K562 (cell line): Measurements from ENCODE around the gene GALNT15. TPM values are rescaled to one million over a fixed set of nuclear protein-coding genes. Genes with fewer than 3 reads are reported as not detected.

Experiments
- ATAC-seq: fragments of 200-7000 bp; cut with Tn5 transposase; 3 replicates; pipeline ENCODE4 v1.9.1; 2020; ENCODE audit warnings: moderate library complexity
- BruUV-seq: library from RNA; stranded (reverse); fragments of 400-500 nt; replicated peaks from 2 replicates; lab custom pipeline; 2021; lab: Mats Ljungman, UMichigan
- CTCF ChIA-PET: fragments of 300-600 bp; formaldehyde crosslinking; extraction: SDS; loops from one replicate; lab custom pipeline; 2021; ENCODE audit warnings: low intra/inter-chr PET ratio; lab: Yijun Ruan, JAX
- POLR2A ChIA-PET: fragments of 300-600, 350-650 bp; sonication (Branson Sonifier 250); formaldehyde crosslinking; extraction: SDS; loops from one replicate; lab custom pipeline; 2021; ENCODE audit warnings: antibody characterized with exemption, inconsistent platforms; lab: Yijun Ruan, JAX
- DNase-seq, 4 experiments: peaks; one replicate each; pipeline versions ENCODE4 v3.0.0 to v3.0.0-alpha.2; 2011 to 2018; ENCODE audit warnings: low spot score in 3 of 4, mixed read lengths in 3 of 4; ENCODE audit errors: extremely low read depth in 1 of 4
- FAIRE-seq: peaks from 2 replicates; lab custom pipeline; 2011; peaks lifted over from hg19 to GRCh38; lab: Jason Lieb, UNC
- H2AFZ ChIP-seq: 2 replicates; pipeline ENCODE4 v1.6.0; 2011; ENCODE audit warnings: low read depth, low read length, control low read depth, inconsistent platforms
- H3K27ac ChIP-seq: fragments of 200-600 bp; 3 replicates; pipeline ENCODE4 v1.8.0; 2011; ENCODE audit warnings: low read depth, mild to moderate bottlenecking, control low read depth, inconsistent platforms, low read length, moderate library complexity, mixed read lengths; ENCODE audit errors: extremely low read depth
- H3K27me3 ChIP-seq, 2 experiments: fragments of 300-600 bp in 1 of 2; 2 replicates in 1 of 2; 3 replicates in 1 of 2; pipeline versions ENCODE4 v1.6.0 to v1.8.0; 2011; ENCODE audit warnings: inconsistent platforms in 2 of 2, low read length in 2 of 2, mild to moderate bottlenecking in 1 of 2, mixed read lengths in 1 of 2, moderate library complexity in 1 of 2; ENCODE audit not compliant: control insufficient read depth in 2 of 2, insufficient read depth in 2 of 2
- H3K36me3 ChIP-seq: fragments of 300-600 bp; 3 replicates; pipeline ENCODE4 v1.8.0; 2011; ENCODE audit warnings: mild to moderate bottlenecking, low read length, inconsistent platforms; ENCODE audit not compliant: control insufficient read depth, insufficient read depth
- H3K4me1 ChIP-seq, 2 experiments: fragments of 200-600 bp in 1 of 2; replicated peaks in 1 of 2; 2 replicates in 1 of 2; 3 replicates in 1 of 2; pipeline versions ENCODE4 v1.5.1 to v1.8.0; 2011; ENCODE audit warnings: inconsistent platforms in 2 of 2, low read length in 2 of 2, mild to moderate bottlenecking in 1 of 2, mixed read lengths in 1 of 2, moderate library complexity in 1 of 2; ENCODE audit not compliant: control insufficient read depth in 2 of 2, insufficient read depth in 2 of 2
- H3K4me2 ChIP-seq: 2 replicates; pipeline ENCODE4 v1.6.1; 2011; ENCODE audit warnings: low read length, control low read depth, inconsistent platforms, mixed read lengths; ENCODE audit not compliant: insufficient read depth
- H3K4me3 ChIP-seq: fragments of 200-600 bp; sonication (generic), shearing (Covaris generic); 2 replicates; pipeline ENCODE4 v1.5.1; 2016; ENCODE audit warnings: control low read depth, inconsistent platforms
- H3K79me2 ChIP-seq: fragments of 200-600 bp; 3 replicates; pipeline ENCODE4 v1.8.0; 2011; ENCODE audit warnings: low read length, inconsistent platforms; ENCODE audit not compliant: control insufficient read depth, insufficient read depth
- H3K9ac ChIP-seq, 2 experiments: 2 replicates each; pipeline versions ENCODE4 v1.6.0 to v1.6.1; 2011; ENCODE audit warnings: low read depth in 2 of 2, low read length in 2 of 2, control low read depth in 1 of 2, inconsistent platforms in 1 of 2, mild to moderate bottlenecking in 1 of 2, mixed read lengths in 1 of 2; ENCODE audit not compliant: insufficient read depth in 1 of 2
- H3K9me1 ChIP-seq: one replicate; pipeline ENCODE4 v1.6.0; 2011; ENCODE audit warnings: inconsistent platforms, mild to moderate bottlenecking, low read length, moderate library complexity; ENCODE audit not compliant: control insufficient read depth, insufficient read depth
- H3K9me3 ChIP-seq: replicated peaks from 2 replicates; pipeline ENCODE4 v1.5.1; 2011; ENCODE audit warnings: low read depth, low read length, inconsistent platforms; ENCODE audit not compliant: control insufficient read depth, insufficient read depth
- H4K20me1 ChIP-seq: replicated peaks from 2 replicates; pipeline ENCODE4 v1.6.1; 2011; ENCODE audit warnings: low read length, inconsistent platforms, mixed read lengths; ENCODE audit not compliant: control insufficient read depth, insufficient read depth
- CHAMP1 ChIP-seq: fragments of 450-650 bp; IDR thresholded peaks from 2 replicates; pipeline ENCODE4 v1.6.1; 2016; ENCODE audit warnings: mild to moderate bottlenecking
- DPF2 ChIP-seq: fragments of 450-650 bp; IDR thresholded peaks from 2 replicates; pipeline ENCODE4 v1.6.1; 2016
- E2F4 ChIP-seq: sonication (generic); formaldehyde crosslinking; IDR thresholded peaks from 2 replicates; pipeline ENCODE4 v1.8.0; 2022; ENCODE audit warnings: mild to moderate bottlenecking, low read depth, missing genetic modification reagents
- GATAD2B ChIP-seq: fragments of 450-650 bp; IDR thresholded peaks from 2 replicates; pipeline ENCODE4 v1.6.1; 2017; ENCODE audit warnings: mild to moderate bottlenecking, borderline replicate concordance
- GTF2A2 ChIP-seq: IDR thresholded peaks from 2 replicates; pipeline ENCODE4 v1.6.1; 2016; ENCODE audit warnings: mild to moderate bottlenecking, missing genetic modification characterization, missing compliant biosample characterization
- JUND ChIP-seq, 2 experiments: IDR thresholded peaks; 2 replicates in 1 of 2; 3 replicates in 1 of 2; pipeline ENCODE4 v1.6.1; 2011; ENCODE audit warnings: borderline replicate concordance in 2 of 2, low read depth in 2 of 2, low read length in 2 of 2, improper control_type of control experiment in 1 of 2, missing biosample characterization in 1 of 2, missing genetic modification characterization in 1 of 2, missing genetic modification reagents in 1 of 2
- ZNF23 ChIP-seq: fragments of 250-450 bp; sonication (Bioruptor Pico); IDR thresholded peaks from 2 replicates; pipeline ENCODE4 v1.4.0; 2020; ENCODE audit warnings: mild to moderate bottlenecking
- ZNF232 ChIP-seq: sonication (generic); formaldehyde crosslinking; IDR thresholded peaks from 2 replicates; pipeline ENCODE4 v1.8.0; 2022; ENCODE audit warnings: mild to moderate bottlenecking, missing genetic modification reagents
- WGBS: fragments of 100-300 bp; shearing (Covaris generic); methylation state at CpG from one replicate; pipeline ENCODE4 v1.1.6; 2016; ENCODE audit warnings: low coverage, mixed read lengths; ENCODE audit not compliant: insufficient coverage; ENCODE audit errors: missing lambda C conversion rate; 5-methylcytosine and 5-hydroxymethylcytosine counted together
- in situ Hi-C: fragments of 300-500 bp; cut with MboI; formaldehyde crosslinking; loops from 4 replicates; pipeline ENCODE4 v1.15.0; 2018; ENCODE audit warnings: inconsistent platforms, mixed read lengths
- intact Hi-C: fragments of 100-400 bp; cut with micrococcal nuclease; formaldehyde crosslinking; loops from 2 replicates; pipeline ENCODE4 v1.14.2; 2022
- polyA plus RNA-seq, 8 experiments: library from polyadenylated mRNA; depleted of rRNA in 4 of 8; stranded (reverse) in 5 of 8; unstranded in 3 of 8; fragments of >200 nt; fragmentation: Nextera tagmentation in 2 of 8; fragmentation: Illumina TruSeq in 1 of 8; extraction: Ambion mirVana in 2 of 8; extraction: Trizol in 1 of 8; gene quantifications; 2 replicates each; pipeline versions ENCODE4 v1.2.1 to v1.2.3, GENCODE V29; 2011 to 2014; ENCODE audit warnings: inconsistent platforms in 1 of 8, missing spikeins in 1 of 8
- total RNA-seq, 7 experiments: library from RNA; depleted of rRNA in 6 of 7; stranded (reverse); fragments of >200 nt in 6 of 7; fragmentation: Illumina TruSeq in 2 of 7; extraction: Trizol in 2 of 7; gene quantifications; 2 replicates each; pipeline versions ENCODE4 v1.2.1 to v1.2.3, GENCODE V29; 2011 to 2021; ENCODE audit warnings: low replicate concordance in 1 of 7

Gene GALNT15
- total and polyA plus RNA-seq, 9 of the 15 experiments (the other 6 are each of a cell fraction or from before 2014, with no cell fraction given) = not detected

GRCh38 chr3:16182612-16183011 is 8.1 kb downstream of the GALNT15 start:
- Histone ChIP-seq H3K9me3 (peaks cover 4% of the 10 kb centered on the region; the same call in 1 of the 2 replicates), H3K9me1 (no peaks in the 10 kb centered on the region), H3K36me3 (no peaks in the 10 kb centered on the region), H3K27me3 (peaks cover 2 to 30% of the 10 kb centered on the region in 2 experiments; a peak in 4 of 5 replicates), H4K20me1 (peaks cover 12% of the 10 kb centered on the region; the same call in 1 of the 2 replicates), H3K4me2 (no peak overlapping the region), H3K79me2 (no peaks in the 10 kb centered on the region), H3K4me3 (no peak overlapping the region), H2AFZ (no peak overlapping the region), H3K9ac (no peak overlapping the region), H3K27ac (no peak overlapping the region), H3K4me1 (peaks cover 0 to 5% of the 10 kb centered on the region in 2 experiments; a peak in 1 of 5 replicates)
- no TSS peak for BruUV-seq
- intact Hi-C loops (no loop called here), in situ Hi-C loops (no loop called here)
- POLR2A ChIA-PET = interaction anchor here (0.5 kb wide), 1 partner anchor 9 kb away, joined by 3 read pairs; no protein-coding TSS in a partner anchor
- CTCF ChIA-PET = no interaction called here
- 0% methylated on average over 5 of the region's 5 CpGs for WGBS
- no peak for TF ChIP-seq GTF2A2 (tag)
- TF ChIP-seq JUND (IDR thresholded peaks at IDR 0.05; ENCODE audit: borderline replicate concordance, low read depth, low read length) = no peak
- no peak for TF ChIP-seq JUND (tag; IDR thresholded peaks at IDR 0.05; ENCODE audit: borderline replicate concordance, low read depth, low read length)
- TF ChIP-seq GATAD2B = no peak
- TF ChIP-seq ZNF23 (CRISPR knock-in tag) = no peak
- TF ChIP-seq ZNF232 (CRISPR knock-in tag) = no peak
- no peak for TF ChIP-seq DPF2
- TF ChIP-seq CHAMP1 = no peak
- TF ChIP-seq E2F4 = no peak
- ATAC-seq (no peak), DNase-seq (no peak), FAIRE-seq (no peak)
